ENCODE data around the gene PLEKHG4B. TPM values are rescaled to one million over a fixed set of nuclear protein-coding genes. Genes with fewer than 3 reads are reported as not detected.

PLEKHG4B gene
- total RNA-seq, 1 experiment from 2014 or later = 44.3 TPM

- H4K8ac ChIP-seq (replicated peaks; ENCODE audit: insufficient read length, low read depth, low read length) = no peak overlapping the region
- H3K36me3 Mint-ChIP-seq (ENCODE audit: insufficient read depth in 1 of 3, low read depth in 3 of 3) = peaks cover 27 to 88% (median 81%) of the 10 kb centered on the region in 3 experiments; a peak in 6 of 7 replicates
- no peak overlapping the region for H3T11ph ChIP-seq (ENCODE audit: low read length)
- H3K4me1 Mint-ChIP-seq = peaks cover 11 to 19% of the 10 kb centered on the region in 2 experiments
- H2BK20ac ChIP-seq (ENCODE audit: low read depth, low read length, poor library complexity, severe bottlenecking) = no peak overlapping the region
- TF ChIP-seq CTCF (conservative IDR thresholded peaks at IDR 0.05) = no peak
- no peak overlapping the region for H2BK12ac ChIP-seq (ENCODE audit: insufficient read length, low read depth, low read length)
- no peak overlapping the region for H3K14ac ChIP-seq (ENCODE audit: insufficient read depth, low read length)
- no peak overlapping the region for H3K4me2 ChIP-seq (ENCODE audit: insufficient read depth, insufficient read length, low read length)
- no peak overlapping the region for H3K18ac ChIP-seq (ENCODE audit: insufficient read length, low read depth, low read length)
- no peaks in the 10 kb centered on the region for H3K9me3 Mint-ChIP-seq
- H3K56ac ChIP-seq (ENCODE audit: insufficient read length, low read depth, low read length) = no peak overlapping the region
- H3K79me2 ChIP-seq (ENCODE audit: insufficient read depth, low read length) = no peaks in the 10 kb centered on the region
- H3K23ac ChIP-seq (ENCODE audit: insufficient read length, low read depth, low read length) = no peak overlapping the region
- no CpG with 5 or more reads among the region's 11 CpGs for WGBS (ENCODE audit: extremely low coverage, insufficient read length, low lambda C conversion rate)
- H3K4ac ChIP-seq (ENCODE audit: low read depth, low read length) = no peak overlapping the region
- H3K4me1 ChIP-seq (ENCODE audit: insufficient read depth, low read length) = no peaks in the 10 kb centered on the region
- peak; percentile 24 for DNase-seq
- H3K27me3 Mint-ChIP-seq (ENCODE audit: low read depth) = no peaks in the 10 kb centered on the region; the same call in 1 of the 2 replicates
- H3K27me3 ChIP-seq (ENCODE audit: insufficient read depth, low read length) = no peaks in the 10 kb centered on the region
- H3K27ac Mint-ChIP-seq = no peak overlapping the region
- no peak overlapping the region for H2AK5ac ChIP-seq (ENCODE audit: insufficient read length, low read length)
- H3K79me1 ChIP-seq (ENCODE audit: insufficient read depth, low read depth, low read length, poor library complexity, severe bottlenecking) = no peaks in the 10 kb centered on the region
- no peak overlapping the region for H4K5ac ChIP-seq (ENCODE audit: insufficient read length, low read depth, low read length)
- no peak overlapping the region for H2BK15ac ChIP-seq (ENCODE audit: low read depth, low read length)
- H2AFZ ChIP-seq (ENCODE audit: low read length) = no peak overlapping the region
- H4K91ac ChIP-seq (ENCODE audit: insufficient read length, low read depth, low read length) = no peak overlapping the region
- no peak overlapping the region for H3K9ac ChIP-seq (ENCODE audit: extremely low read depth, insufficient read length, low read length)
- no peak overlapping the region for H2BK5ac ChIP-seq (ENCODE audit: insufficient read length, low read length)
- no peak overlapping the region for H3K4me3 Mint-ChIP-seq
- H4K20me1 ChIP-seq (ENCODE audit: control insufficient read depth, insufficient read depth, insufficient read length) = no peaks in the 10 kb centered on the region
- no peaks in the 10 kb centered on the region for H3K23me2 ChIP-seq (ENCODE audit: insufficient read length, low read depth, low read length, poor library complexity, severe bottlenecking)
- no peak overlapping the region for H3K27ac ChIP-seq (ENCODE audit: insufficient read length, low read depth, low read length)
- no peak overlapping the region for H2BK120ac ChIP-seq (ENCODE audit: low read depth, low read length, poor library complexity, severe bottlenecking)
- no peaks in the 10 kb centered on the region for H3K9me3 ChIP-seq (ENCODE audit: control insufficient read depth, low read depth, low read length)
Observed at GRCh38 chr5:157801-158200, 65.8 kb downstream of the PLEKHG4B start.

All from H9 (cell line).